OCI-LY7 (cell line): Measurements from ENCODE around the gene DAZAP1.

Experiments
- CTCF ChIP-seq: fragments of 200-600 bp; sonication (generic); conservative IDR thresholded peaks from 2 replicates; pipeline ENCODE4 v1.5.1; 2014; ENCODE audit warnings: mild to moderate bottlenecking, antibody characterized with exemption, low read length, moderate library complexity, mixed read lengths
- EZH2phosphoT487 ChIP-seq: fragments of 200-600 bp; sonication (generic); IDR thresholded peaks from 2 replicates; pipeline ENCODE4 v1.6.1; 2018; ENCODE audit warnings: low read depth, borderline replicate concordance, mild to moderate bottlenecking, mixed run types, antibody characterized with exemption, low read length, moderate library complexity, mixed read lengths

GRCh38 chr19:1460033-1460995 is 52.9 kb downstream of the DAZAP1 start:
- no peak for TF ChIP-seq CTCF
- no peak for TF ChIP-seq EZH2phosphoT487
